ENCODE data around the gene PADI2.

GRCh38 chr1:17116643-17117042, 2.6 kb downstream of the PADI2 start:
- TF ChIP-seq CTCF (IDR thresholded peaks at IDR 0.05) = no peak
- no peak for TF ChIP-seq POLR2AphosphoS5 (IDR thresholded peaks at IDR 0.05)

Data from stomach (tissue), 4 donors.